Suprapubic skin (tissue), 4 donors: ENCODE results near the gene NOTCH2. TPM values are rescaled to one million over a fixed set of nuclear protein-coding genes. Genes with fewer than 3 reads are reported as not detected.

ENCODE experiments used
- DNase-seq, 2 donors: peaks; one replicate each; pipeline ENCODE4 v3.0.0-alpha.2; 2019; ENCODE audit warnings: low spot score in 2 of 2
- H3K27ac ChIP-seq: fragments of 200-600 bp; sonication (generic); one replicate; pipeline ENCODE4 v1.5.1; 2019
- H3K27me3 ChIP-seq: fragments of 200-600 bp; sonication (generic); one replicate; pipeline ENCODE4 v1.5.1; 2019
- H3K36me3 ChIP-seq: fragments of 200-600 bp; sonication (generic); one replicate; pipeline ENCODE4 v1.5.1; 2019
- H3K4me1 ChIP-seq: fragments of 200-600 bp; sonication (generic); one replicate; pipeline ENCODE4 v1.5.1; 2019
- H3K4me3 ChIP-seq: fragments of 200-600 bp; sonication (generic); one replicate; pipeline ENCODE4 v1.5.1; 2019; ENCODE audit warnings: mild to moderate bottlenecking
- H3K9me3 ChIP-seq: fragments of 200-600 bp; sonication (generic); one replicate; pipeline ENCODE4 v1.5.1; 2019
- EP300 ChIP-seq: sonication (generic); formaldehyde crosslinking; IDR thresholded peaks from one replicate; pipeline ENCODE4 v1.6.1; 2017; ENCODE audit warnings: antibody characterized with exemption
- POLR2A ChIP-seq, 2 donors: fragments of 450-650 bp; IDR thresholded peaks; one replicate each; pipeline ENCODE4 v1.6.1; 2017; ENCODE audit warnings: antibody characterized with exemption in 2 of 2, mild to moderate bottlenecking in 2 of 2, moderate library complexity in 2 of 2
- POLR2AphosphoS5 ChIP-seq, 3 donors: sonication (generic); formaldehyde crosslinking; IDR thresholded peaks; one replicate each; pipeline ENCODE4 v1.6.1; 2017; ENCODE audit warnings: antibody characterized with exemption in 3 of 3
- WGBS: methylation state at CpG from one replicate; pipeline ENCODE4 v1.1.5; 2018; 5-methylcytosine and 5-hydroxymethylcytosine counted together
- total RNA-seq, 4 donors: library from RNA; depleted of rRNA; stranded (reverse); fragments of >200 nt; gene quantifications; one replicate each; pipeline ENCODE4 v1.1.0, GENCODE V29; 2016
- TF ChIP-seq, protein P1 (sequence below), 2 donors: fragments of 200-600 bp in 1 of 2; fragments of 450-650 bp in 1 of 2; sonication (generic) in 1 of 2; IDR thresholded peaks; one replicate each; pipeline ENCODE4 v1.5.1; 2016 to 2019; ENCODE audit warnings: antibody characterized with exemption in 2 of 2, mild to moderate bottlenecking in 1 of 2, moderate library complexity in 1 of 2

NOTCH2 gene
- total RNA-seq, 4 donors from 2014 or later: 120 to 167 (median 154) TPM

GRCh38 chr1:119926553-119926952 lies 142.9 kb downstream of the NOTCH2 start:
- TF ChIP-seq EP300 (no peak), POLR2AphosphoS5 (IDR thresholded peaks at IDR 0.05) (no peak), POLR2A (IDR thresholded peaks at IDR 0.05) (no peak)
- TF ChIP-seq, protein P1, sequence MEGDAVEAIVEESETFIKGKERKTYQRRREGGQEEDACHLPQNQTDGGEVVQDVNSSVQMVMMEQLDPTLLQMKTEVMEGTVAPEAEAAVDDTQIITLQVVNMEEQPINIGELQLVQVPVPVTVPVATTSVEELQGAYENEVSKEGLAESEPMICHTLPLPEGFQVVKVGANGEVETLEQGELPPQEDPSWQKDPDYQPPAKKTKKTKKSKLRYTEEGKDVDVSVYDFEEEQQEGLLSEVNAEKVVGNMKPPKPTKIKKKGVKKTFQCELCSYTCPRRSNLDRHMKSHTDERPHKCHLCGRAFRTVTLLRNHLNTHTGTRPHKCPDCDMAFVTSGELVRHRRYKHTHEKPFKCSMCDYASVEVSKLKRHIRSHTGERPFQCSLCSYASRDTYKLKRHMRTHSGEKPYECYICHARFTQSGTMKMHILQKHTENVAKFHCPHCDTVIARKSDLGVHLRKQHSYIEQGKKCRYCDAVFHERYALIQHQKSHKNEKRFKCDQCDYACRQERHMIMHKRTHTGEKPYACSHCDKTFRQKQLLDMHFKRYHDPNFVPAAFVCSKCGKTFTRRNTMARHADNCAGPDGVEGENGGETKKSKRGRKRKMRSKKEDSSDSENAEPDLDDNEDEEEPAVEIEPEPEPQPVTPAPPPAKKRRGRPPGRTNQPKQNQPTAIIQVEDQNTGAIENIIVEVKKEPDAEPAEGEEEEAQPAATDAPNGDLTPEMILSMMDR (IDR thresholded peaks at IDR 0.05): no peak
- H3K36me3 ChIP-seq: peaks cover 80% of the 10 kb centered on the region
- no peaks in the 10 kb centered on the region for H3K9me3 ChIP-seq
- no peak overlapping the region for H3K4me3 ChIP-seq
- no peak overlapping the region for H3K27ac ChIP-seq
- H3K27me3 ChIP-seq: no peaks in the 10 kb centered on the region
- 99% methylated on average over 3 of the region's 3 CpGs for WGBS
- no peaks in the 10 kb centered on the region for H3K4me1 ChIP-seq
- DNase-seq: no peak

DNA sequence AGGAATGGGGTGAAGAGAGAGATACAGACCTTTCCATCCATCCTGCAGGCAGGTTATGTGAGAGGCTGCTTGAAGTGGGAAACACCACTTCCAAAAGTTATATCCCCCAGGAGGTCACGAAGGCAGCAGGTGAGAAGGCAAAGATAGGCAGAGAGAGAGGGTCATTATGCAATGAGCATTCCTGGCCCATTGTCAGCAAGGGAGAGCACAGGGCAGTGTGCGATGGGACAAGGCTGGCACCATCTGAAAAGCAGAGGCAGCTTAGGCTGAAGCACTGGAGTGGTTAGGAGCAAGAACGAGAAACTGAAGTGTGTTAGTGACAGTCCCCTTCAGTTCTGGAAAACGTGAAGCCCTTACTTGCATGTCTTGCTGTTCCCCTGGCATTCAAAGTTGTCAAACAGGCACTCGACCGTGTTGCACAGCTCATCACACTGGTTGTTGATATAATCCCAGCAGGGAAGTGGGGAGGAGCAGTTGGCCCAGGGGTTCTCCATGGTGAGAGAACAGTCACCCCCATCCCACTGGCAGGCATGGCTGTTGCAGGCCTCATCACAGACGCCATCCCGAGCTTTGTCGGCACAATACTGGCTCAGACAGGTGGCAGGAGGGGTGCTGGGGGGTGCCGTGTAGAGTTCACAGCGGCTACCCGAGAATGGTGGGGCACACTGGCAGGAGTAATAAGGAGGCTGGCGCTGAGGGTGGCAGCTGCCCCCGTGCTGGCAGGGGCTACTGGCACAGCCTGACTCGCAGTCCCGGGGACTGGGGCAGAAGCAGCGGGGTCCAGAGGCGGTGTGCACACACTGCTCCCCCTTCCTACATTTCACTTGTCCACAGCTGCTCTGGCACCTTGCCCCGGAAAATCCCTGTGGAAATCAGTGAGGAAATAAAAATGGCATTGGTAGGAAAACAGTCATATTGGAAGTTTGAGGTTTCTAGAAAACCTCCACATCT lies 144.2 kb downstream of the NOTCH2 start:
- WGBS: 82% methylated on average over 16 of the region's 19 CpGs
- no peaks in the 10 kb centered on the region for H3K4me1 ChIP-seq
- no peaks in the 10 kb centered on the region for H3K9me3 ChIP-seq
- peaks cover 93% of the 10 kb centered on the region for H3K36me3 ChIP-seq
- no peak overlapping the region for H3K4me3 ChIP-seq
- H3K27me3 ChIP-seq: no peaks in the 10 kb centered on the region
- H3K27ac ChIP-seq: no peak overlapping the region
- no peak for DNase-seq
- TF ChIP-seq POLR2A (IDR thresholded peaks at IDR 0.05) (no peak), EP300 (no peak), POLR2AphosphoS5 (IDR thresholded peaks at IDR 0.05) (no peak)
- TF ChIP-seq, protein P1 (IDR thresholded peaks at IDR 0.05): no peak

DNA sequence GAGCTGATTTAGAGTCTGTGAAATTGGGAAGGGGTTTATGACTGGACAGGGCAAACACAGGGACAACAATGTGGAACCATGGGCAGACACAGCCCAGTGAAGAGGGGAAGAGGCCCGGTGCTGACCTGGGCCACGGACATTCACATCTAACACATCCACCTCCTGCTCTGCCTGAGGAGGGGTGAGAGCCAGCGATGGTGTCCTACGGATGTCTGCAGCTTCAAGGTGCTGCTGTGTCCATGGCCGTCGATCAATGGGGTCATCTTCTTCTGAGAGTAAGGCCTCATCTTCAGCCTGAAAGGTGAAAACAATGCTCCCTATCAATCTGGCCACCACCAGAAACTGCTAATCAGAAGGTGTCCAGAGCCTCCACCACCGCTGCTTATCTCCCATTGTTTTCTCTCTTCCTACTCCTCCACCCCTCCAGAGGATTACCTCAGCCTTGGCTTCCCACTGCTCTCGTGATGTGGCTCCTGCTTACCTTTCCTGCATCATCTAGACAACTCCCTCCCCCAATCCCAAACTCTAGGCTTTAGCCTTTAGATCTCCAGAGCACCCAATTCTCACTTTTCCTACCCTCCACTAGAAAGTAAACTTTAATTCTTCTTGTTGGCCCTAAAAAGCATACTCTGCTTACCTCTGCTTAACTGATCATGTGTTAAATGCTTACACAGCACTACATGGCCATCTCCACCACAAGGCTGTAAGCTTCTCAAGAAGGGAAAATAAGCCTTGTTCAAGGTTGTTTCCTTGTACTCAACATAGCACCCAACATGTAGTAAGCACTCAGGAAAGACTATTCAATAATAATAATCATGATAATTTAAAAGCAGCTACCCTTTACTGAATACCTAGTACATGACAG lies 149.1 kb downstream of the NOTCH2 start:
- TF ChIP-seq POLR2A (IDR thresholded peaks at IDR 0.05): no peak
- Histone ChIP-seq H3K27me3 (no peaks in the 10 kb centered on the region), H3K4me3 (no peak overlapping the region), H3K27ac (no peak overlapping the region), H3K4me1 (no peaks in the 10 kb centered on the region), H3K9me3 (no peaks in the 10 kb centered on the region), H3K36me3 (peaks cover 98% of the 10 kb centered on the region)
- no peak for DNase-seq
- 91% methylated on average over 8 of the region's 8 CpGs for WGBS

- no peak for DNase-seq
- no peak for TF ChIP-seq POLR2A (IDR thresholded peaks at IDR 0.05)
- TF ChIP-seq, protein P1 (IDR thresholded peaks at IDR 0.05): no peak
- no peak for TF ChIP-seq POLR2AphosphoS5 (IDR thresholded peaks at IDR 0.05)
- no peak for TF ChIP-seq EP300
- H3K4me1 ChIP-seq: no peaks in the 10 kb centered on the region
- no peaks in the 10 kb centered on the region for H3K9me3 ChIP-seq
- no peak overlapping the region for H3K4me3 ChIP-seq
- H3K36me3 ChIP-seq: peaks cover 98% of the 10 kb centered on the region
- WGBS: 92% methylated on average over 7 of the region's 7 CpGs
- no peak overlapping the region for H3K27ac ChIP-seq
- no peaks in the 10 kb centered on the region for H3K27me3 ChIP-seq
Observed at GRCh38 chr1:119919241-119919640, 150.2 kb downstream of the NOTCH2 start.

- H3K27me3 ChIP-seq: no peaks in the 10 kb centered on the region
- no peak overlapping the region for H3K27ac ChIP-seq
- WGBS: 96% methylated on average over 7 of the region's 7 CpGs
- no peaks in the 10 kb centered on the region for H3K9me3 ChIP-seq
- H3K36me3 ChIP-seq: peaks cover 94% of the 10 kb centered on the region
- no peak for DNase-seq
- TF ChIP-seq, protein P1 (IDR thresholded peaks at IDR 0.05): no peak
- TF ChIP-seq EP300 (no peak), POLR2AphosphoS5 (IDR thresholded peaks at IDR 0.05) (no peak), POLR2A (IDR thresholded peaks at IDR 0.05) (no peak)
- H3K4me3 ChIP-seq: no peak overlapping the region
- H3K4me1 ChIP-seq: no peaks in the 10 kb centered on the region
Observed at GRCh38 chr1:119918301-119918700, 151.2 kb downstream of the NOTCH2 start.
